HepG2 (cell line): ENCODE results near the gene WNK2. TPM values are rescaled to one million over a fixed set of nuclear protein-coding genes. Genes with fewer than 3 reads are reported as not detected.

Experiments
- ATM ChIP-seq: fragments of 450-650 bp; IDR thresholded peaks from 2 replicates; pipeline ENCODE4 v1.7.1; 2017; ENCODE audit warnings: mild to moderate bottlenecking, borderline replicate concordance
- ETV6 ChIP-seq: sonication (generic); formaldehyde crosslinking; conservative IDR thresholded peaks from 2 replicates; pipeline ENCODE4 v1.4.0; 2020; ENCODE audit warnings: missing genetic modification reagents
- HDAC6 ChIP-seq: fragments of 200-600 bp; sonication (generic); IDR thresholded peaks from 2 replicates; pipeline ENCODE4 v1.7.0; 2017; ENCODE audit warnings: mild to moderate bottlenecking, antibody characterized with exemption, low read length, low read depth
- HNF4A ChIP-seq: sonication (generic); formaldehyde crosslinking; IDR thresholded peaks from 2 replicates; pipeline ENCODE4 v1.4.0; 2020; ENCODE audit warnings: missing genetic modification reagents
- HNRNPL ChIP-seq: fragments of 200-400 bp; formaldehyde crosslinking; IDR thresholded peaks from 2 replicates; pipeline ENCODE4 v1.6.1; 2017; ENCODE audit warnings: mild to moderate bottlenecking, low read depth, low read length
- KLF9 ChIP-seq: IDR thresholded peaks from 2 replicates; pipeline ENCODE4 v1.6.1; 2016; ENCODE audit warnings: low read depth
- NFIC ChIP-seq: IDR thresholded peaks from 2 replicates; pipeline ENCODE4 v1.6.1; 2012; ENCODE audit warnings: mild to moderate bottlenecking, low read length, inconsistent platforms
- REL ChIP-seq: sonication (generic); formaldehyde crosslinking; conservative IDR thresholded peaks from 2 replicates; pipeline ENCODE4 v1.8.0; 2022; ENCODE audit warnings: mild to moderate bottlenecking, missing genetic modification reagents, moderate library complexity
- SALL1 ChIP-seq: sonication (generic); formaldehyde crosslinking; IDR thresholded peaks from 2 replicates; pipeline ENCODE4 v1.8.0; 2022; ENCODE audit warnings: mild to moderate bottlenecking, missing genetic modification reagents
- SAP130 ChIP-seq: IDR thresholded peaks from 2 replicates; pipeline ENCODE4 v1.6.1; 2016; ENCODE audit warnings: low read depth
- TCF7 ChIP-seq: sonication (generic); IDR thresholded peaks from 2 replicates; pipeline ENCODE4 v1.6.1; 2016; ENCODE audit warnings: antibody characterized with exemption, low read depth
- XBP1 ChIP-seq: sonication (generic); formaldehyde crosslinking; IDR thresholded peaks from 2 replicates; pipeline ENCODE4 v1.5.0; 2020; ENCODE audit warnings: missing genetic modification reagents
- YEATS2 ChIP-seq: sonication (generic); formaldehyde crosslinking; IDR thresholded peaks from 2 replicates; pipeline ENCODE4 v1.4.0; 2020; ENCODE audit warnings: missing genetic modification reagents, borderline replicate concordance
- ZNF225 ChIP-seq: sonication (generic); formaldehyde crosslinking; IDR thresholded peaks from 2 replicates; pipeline ENCODE4 v1.4.0; 2020; ENCODE audit warnings: mild to moderate bottlenecking, missing genetic modification reagents
- polyA plus RNA-seq, 8 experiments: library from polyadenylated mRNA; depleted of rRNA in 3 of 8; stranded (reverse) in 7 of 8; unstranded in 1 of 8; fragments of >200 nt; fragmentation: Illumina TruSeq in 4 of 8; extraction: Trizol in 4 of 8; gene quantifications; 2 replicates each; pipeline versions ENCODE4 v1.2.1 to v1.2.3, GENCODE V29; 2011 to 2016; ENCODE audit warnings: low read depth in 4 of 8, missing spikeins in 1 of 8, mixed read lengths in 1 of 8; ENCODE audit not compliant: insufficient read depth in 1 of 8
- total RNA-seq, 5 experiments: library from RNA; depleted of rRNA; stranded (reverse); fragments of >200 nt; fragmentation: Illumina TruSeq; extraction: Trizol; gene quantifications; 2 replicates each; pipeline ENCODE4 v1.2.3, GENCODE V29; 2016; ENCODE audit warnings: low read depth in 1 of 5
- TF ChIP-seq, protein P1 (sequence below), 2 experiments: sonication (generic) in 1 of 2; formaldehyde crosslinking in 1 of 2; IDR thresholded peaks; 2 replicates each; pipeline versions ENCODE4 v1.4.0 to v1.6.1; 2016 to 2020; ENCODE audit warnings: borderline replicate concordance in 1 of 2, low read depth in 1 of 2, mild to moderate bottlenecking in 1 of 2, missing genetic modification reagents in 1 of 2
- TF ChIP-seq, protein P2 (sequence below): sonication (generic); formaldehyde crosslinking; IDR thresholded peaks from 2 replicates; pipeline ENCODE4 v1.5.1; 2020; ENCODE audit warnings: missing genetic modification reagents, mild to moderate bottlenecking, borderline replicate concordance
- TF ChIP-seq, protein P3 (sequence below): sonication (generic); formaldehyde crosslinking; IDR thresholded peaks from 2 replicates; pipeline ENCODE4 v1.4.0; 2020; ENCODE audit warnings: mild to moderate bottlenecking, missing genetic modification reagents, borderline replicate concordance
- TF ChIP-seq, protein P4 (sequence below): sonication (generic); formaldehyde crosslinking; IDR thresholded peaks from 2 replicates; pipeline ENCODE4 v1.9.0; 2021; ENCODE audit warnings: missing genetic modification reagents, borderline replicate concordance

The WNK2 gene
- total and polyA plus RNA-seq, 2 of the 13 experiments (the other 11 are each of a cell fraction or from before 2014, with no cell fraction given): 10.5 to 12.0 TPM

DNA sequence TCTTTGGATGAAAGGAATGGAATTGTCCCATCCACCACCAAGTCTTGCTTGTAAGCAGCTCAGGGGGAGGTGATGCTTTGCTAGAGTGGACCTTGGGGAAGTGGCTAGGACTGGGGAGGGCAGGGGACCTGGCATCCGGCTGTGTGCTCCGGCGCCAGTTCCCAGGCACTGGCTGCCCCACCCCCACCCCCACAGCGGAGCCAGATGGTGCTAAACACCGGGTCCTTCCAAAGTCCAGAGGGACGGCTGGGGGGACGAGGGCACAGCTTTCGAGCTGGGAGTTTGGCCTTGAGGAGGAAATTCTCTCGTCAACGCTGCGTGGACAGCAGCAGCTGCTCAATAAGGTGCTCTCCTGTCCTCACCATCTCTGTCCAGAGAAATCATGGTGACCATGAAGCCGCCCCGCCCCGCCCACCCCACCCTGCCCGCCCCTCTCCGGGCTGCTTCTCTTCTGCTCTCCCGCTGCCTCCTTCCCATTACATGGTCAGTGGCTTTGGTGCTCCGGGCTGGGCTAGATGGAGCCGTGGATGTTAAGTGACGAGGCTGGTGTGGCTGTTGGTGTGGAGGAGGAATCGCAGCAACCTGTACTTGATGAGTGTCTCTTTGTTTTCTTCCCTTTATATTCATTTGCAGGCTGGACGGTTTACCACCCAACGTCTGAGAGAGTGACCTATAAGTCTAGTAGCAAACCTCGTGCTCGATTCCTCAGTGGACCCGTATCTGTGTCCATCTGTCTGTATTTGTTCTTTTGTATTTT is 115.7 kb downstream of the WNK2 start (continued):
- TF ChIP-seq, protein P1, sequence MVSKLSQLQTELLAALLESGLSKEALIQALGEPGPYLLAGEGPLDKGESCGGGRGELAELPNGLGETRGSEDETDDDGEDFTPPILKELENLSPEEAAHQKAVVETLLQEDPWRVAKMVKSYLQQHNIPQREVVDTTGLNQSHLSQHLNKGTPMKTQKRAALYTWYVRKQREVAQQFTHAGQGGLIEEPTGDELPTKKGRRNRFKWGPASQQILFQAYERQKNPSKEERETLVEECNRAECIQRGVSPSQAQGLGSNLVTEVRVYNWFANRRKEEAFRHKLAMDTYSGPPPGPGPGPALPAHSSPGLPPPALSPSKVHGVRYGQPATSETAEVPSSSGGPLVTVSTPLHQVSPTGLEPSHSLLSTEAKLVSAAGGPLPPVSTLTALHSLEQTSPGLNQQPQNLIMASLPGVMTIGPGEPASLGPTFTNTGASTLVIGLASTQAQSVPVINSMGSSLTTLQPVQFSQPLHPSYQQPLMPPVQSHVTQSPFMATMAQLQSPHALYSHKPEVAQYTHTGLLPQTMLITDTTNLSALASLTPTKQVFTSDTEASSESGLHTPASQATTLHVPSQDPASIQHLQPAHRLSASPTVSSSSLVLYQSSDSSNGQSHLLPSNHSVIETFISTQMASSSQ (IDR thresholded peaks at IDR 0.05; ENCODE audit: low read depth): peak; percentile 62; the same call in 1 of the 2 replicates
- TF ChIP-seq, protein P1 (CRISPR knock-in tag; IDR thresholded peaks at IDR 0.05; ENCODE audit: borderline replicate concordance): 0 out of 2 replicates have a peak, but pooled peaks have one; percentile 64
- TF ChIP-seq, protein P2, sequence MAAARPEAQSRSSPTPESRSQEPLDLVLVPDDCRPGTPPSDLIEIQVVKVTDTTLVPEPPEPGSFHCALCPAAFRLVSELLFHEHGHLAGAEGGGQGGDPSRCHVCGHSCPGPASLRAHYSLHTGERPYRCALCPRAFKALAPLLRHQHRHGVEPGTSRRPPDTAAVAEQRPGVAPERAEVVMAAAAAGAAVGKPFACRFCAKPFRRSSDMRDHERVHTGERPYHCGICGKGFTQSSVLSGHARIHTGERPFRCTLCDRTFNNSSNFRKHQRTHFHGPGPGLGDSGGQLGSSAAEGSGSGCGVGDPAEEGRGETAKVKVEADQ (CRISPR knock-in tag): peak; percentile 61; the same call in 1 of the 2 replicates
- TF ChIP-seq HNF4A (peak; percentile 97), TCF7 (no peak), ETV6 (CRISPR knock-in tag) (no peak), NFIC (no peak), SAP130 (CRISPR knock-in tag) (peak; percentile 73; the same call in 1 of the 2 replicates), ZNF225 (no peak), YEATS2 (CRISPR knock-in tag) (no peak), HDAC6 (no peak), HNRNPL (peak; percentile 92), SALL1 (peak; percentile 91), KLF9 (0 out of 2 replicates have a peak, but pooled peaks have one; percentile 59), ATM (no peak), XBP1 (CRISPR knock-in tag) (no peak), REL (CRISPR knock-in tag) (no peak)
- TF ChIP-seq, protein P3, sequence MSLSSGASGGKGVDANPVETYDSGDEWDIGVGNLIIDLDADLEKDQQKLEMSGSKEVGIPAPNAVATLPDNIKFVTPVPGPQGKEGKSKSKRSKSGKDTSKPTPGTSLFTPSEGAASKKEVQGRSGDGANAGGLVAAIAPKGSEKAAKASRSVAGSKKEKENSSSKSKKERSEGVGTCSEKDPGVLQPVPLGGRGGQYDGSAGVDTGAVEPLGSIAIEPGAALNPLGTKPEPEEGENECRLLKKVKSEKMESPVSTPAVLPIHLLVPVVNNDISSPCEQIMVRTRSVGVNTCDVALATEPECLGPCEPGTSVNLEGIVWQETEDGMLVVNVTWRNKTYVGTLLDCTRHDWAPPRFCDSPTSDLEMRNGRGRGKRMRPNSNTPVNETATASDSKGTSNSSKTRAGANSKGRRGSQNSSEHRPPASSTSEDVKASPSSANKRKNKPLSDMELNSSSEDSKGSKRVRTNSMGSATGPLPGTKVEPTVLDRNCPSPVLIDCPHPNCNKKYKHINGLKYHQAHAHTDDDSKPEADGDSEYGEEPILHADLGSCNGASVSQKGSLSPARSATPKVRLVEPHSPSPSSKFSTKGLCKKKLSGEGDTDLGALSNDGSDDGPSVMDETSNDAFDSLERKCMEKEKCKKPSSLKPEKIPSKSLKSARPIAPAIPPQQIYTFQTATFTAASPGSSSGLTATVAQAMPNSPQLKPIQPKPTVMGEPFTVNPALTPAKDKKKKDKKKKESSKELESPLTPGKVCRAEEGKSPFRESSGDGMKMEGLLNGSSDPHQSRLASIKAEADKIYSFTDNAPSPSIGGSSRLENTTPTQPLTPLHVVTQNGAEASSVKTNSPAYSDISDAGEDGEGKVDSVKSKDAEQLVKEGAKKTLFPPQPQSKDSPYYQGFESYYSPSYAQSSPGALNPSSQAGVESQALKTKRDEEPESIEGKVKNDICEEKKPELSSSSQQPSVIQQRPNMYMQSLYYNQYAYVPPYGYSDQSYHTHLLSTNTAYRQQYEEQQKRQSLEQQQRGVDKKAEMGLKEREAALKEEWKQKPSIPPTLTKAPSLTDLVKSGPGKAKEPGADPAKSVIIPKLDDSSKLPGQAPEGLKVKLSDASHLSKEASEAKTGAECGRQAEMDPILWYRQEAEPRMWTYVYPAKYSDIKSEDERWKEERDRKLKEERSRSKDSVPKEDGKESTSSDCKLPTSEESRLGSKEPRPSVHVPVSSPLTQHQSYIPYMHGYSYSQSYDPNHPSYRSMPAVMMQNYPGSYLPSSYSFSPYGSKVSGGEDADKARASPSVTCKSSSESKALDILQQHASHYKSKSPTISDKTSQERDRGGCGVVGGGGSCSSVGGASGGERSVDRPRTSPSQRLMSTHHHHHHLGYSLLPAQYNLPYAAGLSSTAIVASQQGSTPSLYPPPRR (CRISPR knock-in tag): peak; percentile 82
- TF ChIP-seq, protein P4, sequence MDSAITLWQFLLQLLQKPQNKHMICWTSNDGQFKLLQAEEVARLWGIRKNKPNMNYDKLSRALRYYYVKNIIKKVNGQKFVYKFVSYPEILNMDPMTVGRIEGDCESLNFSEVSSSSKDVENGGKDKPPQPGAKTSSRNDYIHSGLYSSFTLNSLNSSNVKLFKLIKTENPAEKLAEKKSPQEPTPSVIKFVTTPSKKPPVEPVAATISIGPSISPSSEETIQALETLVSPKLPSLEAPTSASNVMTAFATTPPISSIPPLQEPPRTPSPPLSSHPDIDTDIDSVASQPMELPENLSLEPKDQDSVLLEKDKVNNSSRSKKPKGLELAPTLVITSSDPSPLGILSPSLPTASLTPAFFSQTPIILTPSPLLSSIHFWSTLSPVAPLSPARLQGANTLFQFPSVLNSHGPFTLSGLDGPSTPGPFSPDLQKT (CRISPR knock-in tag): no peak
